NCI-H82 treated with DMSO at 0.1 percent for 48 hours (cell line): ENCODE data around the gene PROB1.

ENCODE experiments used
- DNase-seq: peaks from one replicate; lab custom pipeline; 2025; ENCODE audit not compliant: unreplicated experiment; lab: John Stamatoyannopoulos, UW

PROB1 gene

DNA sequence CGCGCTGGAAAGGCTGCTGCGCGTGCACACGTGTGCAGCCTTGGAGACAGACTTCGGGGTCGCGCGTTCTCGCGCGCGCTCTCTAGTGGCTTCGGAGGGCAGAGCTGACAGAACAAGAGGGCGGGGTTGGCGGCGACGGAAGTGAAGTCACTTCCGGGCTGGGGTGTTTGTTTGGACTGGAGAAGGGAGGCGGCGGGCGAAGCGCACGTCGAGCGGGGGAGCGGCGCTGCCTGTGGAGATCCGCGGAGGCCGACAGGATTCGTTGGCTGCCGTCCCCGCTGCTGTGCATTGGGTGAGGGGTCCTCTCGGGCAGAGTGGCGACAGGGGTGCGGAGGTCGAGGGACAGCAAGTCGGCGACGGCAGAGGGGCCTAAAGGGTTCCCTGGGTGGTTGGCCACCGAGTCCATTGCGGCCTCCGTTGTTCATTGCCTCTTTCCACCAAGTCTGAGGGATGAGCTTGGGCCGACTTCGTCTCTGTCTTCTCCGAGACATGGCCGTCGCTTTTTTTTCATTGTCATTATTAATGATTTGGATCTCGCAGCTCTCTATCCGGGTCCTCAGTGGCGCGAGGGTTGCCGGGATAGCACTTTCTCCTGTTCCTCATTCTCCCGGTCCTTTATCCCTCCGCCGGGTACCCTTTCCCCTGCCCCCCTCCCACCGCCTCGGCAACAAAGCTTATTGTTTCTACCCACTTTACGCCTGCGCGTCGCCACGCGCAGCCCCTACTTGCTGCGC, 53.0 kb downstream of the PROB1 start, which contains the start of gene PAIP2:
Gene PAIP2 (plus strand): TSS at position 166 of the 734 bp plus-strand sequence. CDS start 21,931 bp downstream, outside the sequence.
- peak; percentile 86 for DNase-seq

DNA sequence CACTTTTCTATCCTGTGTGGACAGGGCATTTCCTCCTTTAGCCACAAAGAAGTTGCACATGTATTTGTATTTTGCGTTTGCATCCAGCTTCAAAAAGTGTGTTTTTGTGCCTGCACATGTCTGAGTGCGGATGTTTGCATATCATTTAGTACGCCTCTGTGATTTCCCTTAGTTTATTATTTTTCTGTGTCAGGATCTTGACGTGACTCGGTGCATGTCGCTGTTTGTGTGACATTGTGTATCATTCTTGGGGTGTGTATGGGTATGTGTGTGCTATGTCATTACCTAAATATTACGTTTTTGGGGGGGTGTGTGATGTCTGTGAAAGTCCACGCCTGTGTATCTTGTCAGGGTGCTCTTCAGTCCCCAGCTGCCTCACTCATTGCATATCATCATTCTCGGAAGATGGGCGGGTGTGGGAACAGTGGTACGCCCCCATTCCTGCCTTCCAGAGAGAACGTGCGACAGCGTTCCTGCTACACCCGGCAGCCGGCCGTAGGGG, 53.7 kb downstream of the PROB1 start:
- no peak for DNase-seq
